ENCODE data around the gene FHIT.

The FHIT gene

DNA sequence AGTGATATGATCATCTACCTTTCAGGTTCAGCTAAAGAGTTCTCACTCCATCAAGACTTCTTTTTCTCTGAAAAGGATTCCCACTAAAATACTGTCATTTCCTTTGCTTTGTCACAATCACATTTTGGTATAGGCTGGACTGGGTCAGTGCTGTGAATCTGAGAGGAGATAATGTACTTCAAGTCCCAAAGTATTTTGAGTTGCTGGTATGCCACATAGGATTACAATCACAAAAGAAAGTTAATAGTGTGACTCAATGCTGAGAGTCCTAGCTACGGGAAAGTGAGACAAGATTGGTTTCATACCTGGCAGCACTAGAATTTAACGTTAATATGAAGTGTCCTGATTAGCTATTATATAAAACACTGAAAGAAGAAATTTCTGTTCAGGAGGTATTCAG lies 1073.5 kb downstream of the FHIT start:
- no peak for DNase-seq

DNA sequence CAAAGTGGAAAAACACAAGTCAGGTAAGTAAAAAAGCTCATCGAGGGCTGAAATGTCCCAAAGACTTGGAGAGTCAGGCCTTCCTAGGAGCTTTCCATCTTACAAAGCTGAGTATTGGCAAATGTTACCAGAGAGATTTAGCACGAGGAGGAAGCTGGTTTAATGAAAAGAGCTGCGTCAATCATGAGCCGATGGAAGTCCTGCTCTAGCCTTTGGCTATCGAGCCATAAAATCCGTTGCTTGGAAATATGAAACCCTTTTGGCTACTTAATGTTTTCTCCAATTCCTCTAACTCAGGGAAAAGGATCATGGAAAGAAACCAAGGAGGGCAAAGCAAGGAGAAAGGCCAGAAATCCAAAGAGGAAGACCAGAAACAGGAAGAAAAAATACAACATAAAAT lies 1074.6 kb downstream of the FHIT start:
- DNase-seq = no peak

DNA sequence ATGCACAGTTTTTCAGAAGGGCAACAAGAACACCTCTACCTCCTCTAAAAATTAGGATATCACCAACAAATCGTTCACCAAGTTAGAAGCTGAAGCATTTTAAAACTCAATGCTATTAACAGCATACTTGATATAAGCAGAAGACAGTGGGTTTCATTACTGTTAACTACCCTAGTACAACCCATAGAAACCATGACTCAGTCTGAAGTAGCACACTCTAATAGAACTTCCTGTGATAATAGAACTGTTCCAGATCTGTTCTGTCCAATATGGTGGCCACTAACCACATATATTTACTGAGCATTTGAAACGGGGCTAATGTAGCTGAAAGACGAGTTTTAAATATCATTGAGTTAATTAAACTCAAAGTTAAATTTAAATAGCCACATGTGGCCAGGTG lies 1075.6 kb downstream of the FHIT start:
- no peak for DNase-seq

DNA sequence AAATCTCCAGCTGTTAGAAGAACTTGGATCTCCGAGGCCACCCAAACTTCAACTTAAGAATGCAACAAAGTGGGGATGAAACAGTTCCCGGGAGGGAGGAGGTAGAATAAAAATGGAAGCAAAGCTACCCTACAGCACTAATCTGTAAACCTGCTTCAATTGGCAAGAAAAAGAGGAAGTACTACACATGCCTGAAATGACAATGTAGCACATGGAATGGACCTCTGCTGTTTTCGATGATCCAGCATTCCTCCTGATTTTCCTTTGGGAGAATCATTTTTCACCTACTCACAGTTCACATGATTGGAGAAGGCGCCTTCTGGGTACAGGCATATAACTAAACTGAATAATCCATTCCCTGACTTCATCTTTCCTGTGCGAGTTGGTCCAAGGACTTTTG lies 1081.5 kb downstream of the FHIT start:
- DNase-seq = no peak

DNA sequence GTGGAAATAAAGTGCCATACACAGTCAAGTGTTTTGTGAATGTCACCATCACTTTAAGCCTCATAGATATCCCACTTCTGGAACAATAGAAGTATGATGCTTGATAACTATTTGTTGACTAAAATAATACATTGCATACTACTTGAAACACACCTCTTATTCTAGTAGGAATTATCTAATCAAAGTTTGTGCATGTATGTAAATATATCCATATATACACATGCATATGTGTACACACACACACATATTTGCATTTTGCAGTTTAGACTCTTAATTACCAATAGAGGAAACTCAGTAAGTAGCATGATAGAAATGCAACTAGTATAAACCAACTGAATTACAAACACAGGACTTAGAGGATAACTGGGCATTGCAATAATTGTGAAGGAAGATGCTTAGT lies 1084.1 kb downstream of the FHIT start:
- DNase-seq = no peak

DNA sequence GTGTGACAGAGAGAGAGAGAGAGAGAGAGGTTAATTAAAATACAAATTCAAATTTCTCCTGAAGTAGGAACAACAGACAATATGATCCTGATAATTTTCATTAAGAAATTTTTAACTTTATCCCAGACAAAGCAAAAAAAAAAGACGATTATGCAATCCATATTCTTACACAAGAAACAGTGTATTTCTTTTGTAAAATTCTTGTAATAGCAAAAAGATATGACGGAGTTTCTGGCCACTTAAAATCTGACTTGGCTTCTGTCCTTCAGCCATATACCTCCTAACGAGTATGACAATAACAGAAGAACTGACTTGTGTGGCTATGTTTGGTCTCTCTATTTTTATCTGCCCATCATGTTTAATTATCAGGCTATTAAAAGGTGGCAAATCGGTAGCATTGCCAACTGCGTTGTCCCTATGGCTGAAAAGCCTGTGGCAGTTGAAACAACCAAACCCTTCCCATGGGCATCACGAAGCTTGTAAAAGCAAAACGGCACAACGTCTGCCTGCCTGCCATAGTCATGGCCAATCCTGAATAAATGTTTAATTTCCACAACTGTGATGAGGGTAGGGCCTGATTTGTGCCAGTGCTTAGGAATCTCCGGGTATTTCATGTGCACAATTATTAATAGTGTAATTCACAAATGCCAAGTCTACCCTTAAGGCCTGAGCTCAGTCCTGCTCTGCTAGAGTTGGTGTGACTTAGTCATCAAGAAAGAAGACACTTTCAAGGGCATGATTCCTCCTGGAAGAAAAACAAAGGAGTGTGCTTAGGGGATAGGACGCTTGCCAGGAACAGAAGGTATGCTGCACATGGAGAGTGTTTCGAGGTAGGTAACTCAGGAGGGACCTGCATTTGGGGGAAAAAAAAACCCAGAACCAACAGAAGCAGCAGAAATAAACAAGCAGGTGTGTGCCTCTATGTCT lies 1090.2 kb downstream of the FHIT start:
- no peak for DNase-seq

DNA sequence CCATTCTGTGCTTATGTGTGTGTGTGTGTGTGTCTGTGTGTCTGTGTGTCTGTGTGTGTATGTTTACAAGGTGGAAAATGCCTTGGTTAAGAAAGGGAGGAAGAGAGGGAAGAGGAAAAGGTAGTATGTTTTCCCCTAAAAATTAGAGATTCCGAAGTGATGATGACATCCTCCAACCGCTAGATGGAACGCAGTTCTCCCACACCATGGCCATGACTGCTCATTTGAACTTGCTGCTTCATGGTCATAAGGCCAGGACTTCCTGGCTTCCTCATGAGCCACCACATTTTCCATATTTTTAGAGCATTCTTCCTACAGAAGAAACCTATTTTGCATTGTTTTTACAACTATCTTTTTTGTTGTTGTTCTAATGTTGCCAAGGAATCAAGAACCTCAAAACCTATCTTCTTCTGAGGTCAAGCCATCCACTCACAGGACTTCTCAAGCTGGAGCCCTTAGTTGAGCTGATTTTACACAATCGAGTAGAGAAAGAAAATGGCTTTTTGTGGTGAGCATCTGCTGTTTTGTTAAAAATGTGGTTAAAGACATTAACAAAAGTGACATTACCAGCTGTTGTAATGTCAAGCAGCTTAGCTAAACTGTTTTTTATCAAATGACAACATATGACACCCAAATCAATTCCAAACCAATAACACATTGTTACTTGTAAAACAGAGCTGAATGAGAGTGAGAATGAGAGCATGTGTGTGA lies 1091.0 kb downstream of the FHIT start:
- DNase-seq = no peak

DNA sequence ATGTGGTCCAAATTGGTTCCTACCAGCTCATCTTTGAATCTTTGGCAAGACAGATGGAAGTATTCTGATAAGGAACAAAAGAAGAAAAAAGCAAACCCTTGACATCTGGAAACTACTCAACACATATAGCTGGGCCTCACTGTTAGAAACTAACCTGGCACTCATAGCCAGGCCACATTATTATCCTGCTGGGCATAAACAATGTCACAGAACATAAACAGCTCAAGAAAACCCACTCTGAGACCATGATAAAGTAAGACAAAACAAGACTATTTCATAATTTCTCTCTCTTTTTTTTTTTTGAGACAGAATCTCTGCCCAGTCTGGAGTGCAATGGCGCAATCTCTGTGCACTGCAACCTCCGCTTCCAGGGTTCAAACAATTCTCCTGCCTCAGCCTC lies 1093.2 kb downstream of the FHIT start:
- no peak for DNase-seq

DNA sequence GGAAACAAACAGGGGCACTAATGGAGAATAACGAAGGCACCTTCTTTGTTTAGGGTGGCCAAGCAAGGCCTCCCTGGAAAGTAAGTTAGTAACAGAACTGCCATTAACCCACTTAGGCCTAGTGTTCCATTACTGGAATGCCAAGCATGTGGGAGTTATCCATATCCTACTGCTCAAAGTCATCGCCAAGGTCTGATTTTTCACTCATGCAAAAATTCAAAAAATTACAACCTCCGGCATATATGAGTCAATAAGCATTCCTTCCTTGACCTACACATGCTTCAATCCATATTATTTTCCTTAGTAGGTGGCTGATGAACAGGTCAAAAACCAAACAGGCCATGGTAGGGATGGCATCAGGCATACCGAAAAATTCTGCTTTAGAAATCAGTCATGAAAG lies 1097.2 kb downstream of the FHIT start:
- DNase-seq = no peak

DNA sequence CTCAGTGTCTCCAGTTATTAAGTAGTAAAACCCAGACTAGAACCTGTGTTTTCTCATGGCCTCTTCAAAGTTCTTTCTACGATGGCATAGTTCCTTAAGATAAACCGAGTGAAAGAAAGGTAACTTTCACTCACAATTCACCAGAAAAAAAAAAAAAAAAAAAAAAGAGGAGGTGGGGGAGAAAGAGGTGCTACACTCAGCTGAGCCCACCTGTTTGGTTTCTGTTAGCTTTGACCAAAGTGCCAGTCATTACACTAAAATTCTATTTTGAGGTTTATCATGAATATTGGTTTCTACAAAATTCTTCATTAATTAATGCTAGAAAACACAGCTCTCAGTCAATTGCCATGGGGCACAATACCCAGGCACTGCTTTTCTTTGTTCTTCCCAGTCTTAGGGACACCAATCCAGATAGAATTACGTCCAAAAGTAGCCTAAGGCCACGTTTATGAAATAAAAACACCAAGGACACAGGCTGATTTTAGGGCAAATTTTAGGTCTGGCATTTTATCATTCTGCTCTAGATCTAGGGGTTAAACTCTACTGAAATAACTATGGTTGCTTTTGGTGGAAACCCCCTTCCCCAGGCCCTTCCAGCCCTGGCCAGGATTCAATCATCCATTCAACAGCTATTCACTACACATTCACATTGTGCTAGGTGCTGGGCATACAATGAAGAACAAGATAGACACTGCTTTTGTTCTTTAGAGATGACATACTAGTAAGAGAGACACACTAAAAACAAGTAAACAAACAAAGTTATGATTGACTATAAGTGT lies 1097.8 kb downstream of the FHIT start:
- no peak for DNase-seq

DNA sequence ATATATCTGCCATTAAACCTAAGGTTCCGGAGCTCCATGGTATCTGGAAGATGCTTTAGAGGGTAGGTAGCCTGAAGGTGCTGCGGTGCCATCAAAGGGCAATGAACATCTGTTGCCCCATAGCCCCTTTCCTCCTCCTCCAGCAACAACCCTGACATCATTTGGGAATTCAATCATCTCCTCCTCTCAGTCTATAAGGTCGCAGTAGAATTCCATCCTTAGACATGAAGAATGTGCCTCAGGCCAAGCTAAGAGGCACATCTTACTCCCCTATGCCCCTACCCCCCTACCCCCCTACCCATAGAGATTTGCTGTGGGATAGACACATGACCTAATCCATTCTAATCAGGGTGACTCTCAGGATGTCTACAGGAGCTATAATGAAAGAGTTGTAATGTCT lies 1101.8 kb downstream of the FHIT start:
- no peak for DNase-seq

DNA sequence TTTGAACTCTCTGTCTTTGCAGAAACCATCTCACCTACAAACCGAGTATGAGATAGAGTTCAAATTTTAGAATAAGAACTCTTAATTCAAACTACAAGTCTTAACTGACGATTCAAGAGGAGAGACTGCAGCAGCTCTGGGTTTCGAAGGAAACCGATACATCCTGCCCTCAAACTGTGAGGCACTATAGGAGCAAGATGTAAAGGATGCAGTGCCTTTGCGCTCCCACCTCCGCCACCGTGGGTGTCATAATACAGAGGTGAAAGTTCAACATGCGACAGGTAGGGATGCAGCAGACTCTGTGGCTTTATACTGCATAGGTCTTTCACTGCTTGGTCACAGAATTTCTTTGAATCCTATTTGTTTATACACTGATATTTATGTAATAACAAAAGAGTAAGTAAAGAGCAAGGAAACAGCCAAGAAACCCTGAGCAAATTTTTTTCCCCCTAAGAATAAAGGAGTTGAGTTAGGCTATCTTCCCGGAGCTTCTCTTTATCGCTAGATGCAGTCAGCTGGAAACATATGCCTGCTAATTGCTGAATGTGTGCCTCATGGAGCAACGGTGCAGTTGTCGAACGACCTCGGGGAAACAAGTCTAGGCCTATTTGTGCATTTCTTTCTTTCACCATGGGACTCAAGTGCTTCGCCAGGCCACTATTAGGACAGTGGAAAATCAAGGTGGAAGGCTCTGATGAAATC lies 1103.9 kb downstream of the FHIT start:
- no peak for DNase-seq

DNA sequence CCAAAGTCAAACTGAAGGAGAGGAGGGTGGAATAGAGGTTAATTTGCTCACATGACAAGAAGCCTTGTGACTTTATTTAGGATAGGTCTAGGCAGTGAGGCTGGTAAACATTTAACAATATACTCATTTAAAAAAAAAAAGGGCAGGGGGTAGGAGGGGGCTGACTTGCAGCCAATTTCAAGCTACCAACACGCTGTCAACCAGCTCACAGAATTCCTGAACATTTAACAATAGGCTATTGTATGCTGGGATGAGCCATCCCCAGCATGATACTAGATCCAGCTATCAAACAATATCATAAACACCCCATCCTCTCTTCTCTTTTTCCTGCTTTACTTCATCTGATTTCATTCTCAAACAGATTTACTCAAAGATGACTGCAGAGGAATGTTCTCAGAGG lies 1105.1 kb downstream of the FHIT start:
- DNase-seq = no peak

DNA sequence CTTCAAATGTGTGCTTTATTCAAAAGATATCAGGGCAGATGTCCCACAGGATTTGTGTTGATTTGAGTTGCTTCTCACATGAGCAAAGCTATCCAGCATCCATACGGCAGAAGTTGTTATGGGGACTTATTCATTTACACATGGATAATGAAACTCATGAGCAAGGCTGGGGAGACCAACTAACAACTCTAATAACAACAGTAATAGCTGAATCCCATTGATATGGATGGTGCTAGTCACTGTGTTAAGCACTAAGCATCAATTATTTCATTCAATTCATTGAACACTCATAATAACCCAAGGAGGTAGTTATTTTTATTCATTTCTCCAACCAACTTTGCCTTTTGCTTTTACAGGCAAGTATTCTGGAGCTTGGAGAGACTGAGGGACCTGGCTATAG lies 1107.2 kb downstream of the FHIT start:
- no peak for DNase-seq

DNA sequence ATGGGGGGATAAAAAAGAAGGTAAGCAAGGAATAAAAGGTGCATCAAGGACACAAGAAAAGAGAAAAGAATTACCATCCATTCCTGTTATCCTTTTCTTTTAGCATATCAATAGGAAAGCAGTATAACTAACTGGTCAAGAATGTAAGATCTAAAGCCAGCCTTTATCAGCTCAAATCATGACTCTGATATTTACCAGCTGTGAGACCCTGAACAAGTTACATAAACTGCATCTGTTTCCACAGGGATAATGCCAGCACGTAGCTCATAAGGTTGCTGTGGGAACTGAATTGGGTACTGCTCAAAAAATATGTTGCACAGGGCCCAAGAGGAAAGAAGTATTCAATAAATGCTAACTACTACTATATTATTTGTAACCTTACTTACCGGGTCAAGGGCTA lies 1109.2 kb downstream of the FHIT start:
- DNase-seq = no peak

DNA sequence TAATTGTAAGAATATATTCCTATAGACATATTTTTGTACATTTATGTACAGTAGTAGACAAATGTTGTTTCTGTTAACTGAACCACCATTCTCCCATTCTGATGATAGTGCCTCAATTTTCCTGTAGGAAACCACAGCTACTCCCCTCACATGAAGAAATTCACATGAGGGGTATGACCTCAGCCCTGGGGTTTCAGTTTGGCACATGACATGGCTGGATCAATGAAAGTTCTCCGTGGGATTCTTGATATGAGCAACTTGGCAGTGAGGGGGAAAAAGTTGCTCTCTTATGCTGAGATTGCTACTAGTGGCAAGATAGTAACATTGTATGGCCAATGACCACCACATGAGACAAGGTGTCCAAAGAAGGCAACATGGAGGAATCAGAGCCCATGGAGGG lies 1111.1 kb downstream of the FHIT start:
- no peak for DNase-seq

DNA sequence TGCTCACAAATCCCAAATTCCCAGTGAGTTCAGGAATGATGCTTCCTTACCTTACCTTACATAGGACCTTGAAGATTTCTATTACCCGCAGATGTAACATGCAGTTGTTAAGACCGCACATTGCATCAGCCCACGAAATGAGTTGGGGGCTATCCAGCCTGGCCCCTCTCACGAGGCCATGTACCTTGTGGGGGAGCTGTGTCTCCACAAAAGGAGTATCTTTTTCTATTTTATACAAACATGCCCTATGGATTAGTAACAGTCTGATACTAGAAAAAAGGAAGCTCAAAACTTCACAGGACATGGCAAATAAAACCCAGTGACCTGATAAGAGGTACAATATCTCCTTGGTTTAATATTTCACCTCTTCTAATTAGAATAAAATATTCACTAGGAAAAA lies 1114.7 kb downstream of the FHIT start:
- no peak for DNase-seq

DNA sequence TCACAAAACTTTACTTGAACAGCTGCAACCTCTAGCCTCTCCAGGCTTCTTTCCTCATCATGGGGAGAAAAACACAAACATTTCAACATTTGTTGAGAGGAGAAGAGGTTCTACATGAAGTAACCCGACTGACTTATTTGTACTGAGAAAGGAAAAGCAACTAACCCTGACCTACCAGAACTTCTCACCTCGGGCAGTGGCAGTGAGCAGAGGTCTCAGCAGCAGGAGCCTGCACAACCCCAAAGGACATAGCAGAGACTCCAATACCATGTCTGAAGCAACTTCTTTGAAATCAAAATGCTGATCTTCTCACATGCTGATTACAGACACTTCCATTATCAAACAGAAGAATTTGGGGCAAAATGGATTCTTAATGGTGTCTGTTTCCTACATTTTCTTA lies 1115.8 kb downstream of the FHIT start:
- no peak for DNase-seq

DNA sequence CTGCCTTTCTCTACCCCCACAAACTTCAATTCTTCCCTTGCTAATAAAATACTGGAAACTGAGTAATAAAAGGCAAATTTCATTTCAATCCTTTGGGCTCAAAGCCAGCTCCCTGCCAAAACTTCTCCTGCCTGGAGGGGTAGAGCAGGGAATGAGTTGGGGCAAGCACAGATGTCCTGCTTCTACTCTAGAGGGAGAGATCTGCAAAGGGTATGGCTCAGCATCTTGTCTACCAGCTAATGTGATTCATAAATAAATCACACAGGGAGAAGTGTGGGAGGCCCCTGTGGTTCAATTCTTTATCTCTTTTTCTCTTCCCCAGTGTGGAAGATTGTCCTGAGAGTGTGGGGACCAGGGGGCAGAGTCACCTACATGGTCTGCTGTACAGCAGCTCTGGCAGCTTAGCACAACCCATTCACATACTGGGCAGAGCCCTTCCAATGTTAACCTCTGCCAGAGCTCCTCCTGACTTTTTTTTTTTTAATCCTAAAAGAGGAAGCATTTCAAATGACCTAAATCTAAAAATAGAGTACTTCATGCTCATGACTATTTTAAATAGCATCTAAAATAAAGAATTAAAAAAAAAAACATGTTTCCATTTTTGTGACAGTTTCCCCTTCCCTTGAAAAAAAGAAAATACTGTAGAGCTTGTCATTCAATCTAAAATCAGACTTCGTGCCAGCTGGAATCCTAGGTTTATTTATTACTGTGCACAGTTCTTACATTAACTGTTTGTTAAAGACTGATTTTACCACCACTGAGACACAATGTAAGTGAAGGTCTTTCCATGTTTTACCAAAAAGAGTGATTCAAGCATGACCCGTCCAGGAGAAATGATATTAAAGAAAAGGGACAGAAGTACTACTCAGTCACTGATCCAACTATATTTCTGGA lies 1117.7 kb downstream of the FHIT start:
- DNase-seq = no peak

DNA sequence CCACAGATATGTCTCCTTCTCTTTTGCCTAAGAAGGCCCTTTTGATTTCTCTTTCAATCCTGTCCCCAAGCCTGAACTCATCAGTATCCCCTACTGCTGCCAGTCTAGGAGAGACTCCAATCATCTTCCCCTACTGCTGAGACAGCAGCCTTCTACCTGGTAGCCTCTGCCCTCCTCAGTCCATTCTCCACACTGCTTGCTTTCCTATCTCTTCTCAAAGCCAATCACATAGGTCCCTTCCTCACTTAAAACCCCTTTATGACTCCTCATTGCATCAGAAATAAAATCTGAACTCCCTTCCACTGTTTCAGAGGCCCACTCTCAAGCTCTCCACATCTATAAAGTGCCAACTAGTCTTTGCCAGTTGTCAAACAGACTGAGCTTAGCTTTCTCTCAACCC lies 1119.6 kb downstream of the FHIT start:
- DNase-seq = no peak

DNA sequence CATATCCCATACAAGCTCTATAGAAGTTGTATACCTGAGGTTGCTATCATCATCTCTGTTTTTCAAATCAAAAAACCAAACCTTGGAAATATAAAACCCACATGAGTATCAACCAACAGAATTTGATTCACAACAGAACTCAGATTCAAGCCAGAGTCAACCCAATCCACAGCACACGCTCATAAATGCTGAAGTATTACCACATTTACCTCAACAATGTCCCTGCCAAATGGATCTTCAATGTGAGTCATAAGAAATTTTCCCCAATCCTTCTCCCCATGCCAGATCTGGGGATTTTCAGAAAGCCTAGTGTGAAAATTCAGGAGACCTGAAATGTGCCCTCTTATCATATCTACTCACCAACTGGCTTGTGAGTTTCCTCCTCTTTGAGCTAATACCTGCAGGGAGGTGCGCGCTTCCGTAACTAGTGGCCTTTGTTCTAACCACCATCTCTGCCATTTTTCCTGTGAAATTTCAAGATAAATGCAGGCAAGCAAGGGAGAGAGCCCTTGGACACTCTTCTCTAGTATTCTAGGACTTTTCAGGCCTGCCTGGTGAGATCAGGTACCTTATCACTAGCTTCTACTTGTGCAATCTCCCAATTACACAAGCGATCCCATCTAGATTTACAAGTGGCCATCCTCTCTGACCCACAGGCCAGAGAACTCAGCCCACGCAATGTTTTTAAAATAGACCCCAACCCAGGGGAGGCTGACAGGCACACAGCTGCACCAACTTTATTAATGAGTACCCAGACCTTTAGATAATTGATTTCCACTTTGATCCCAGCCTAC lies 1124.5 kb downstream of the FHIT start:
- DNase-seq = no peak

All from activated CD4-positive, alpha-beta T cell treated with anti-CD3 and anti-CD28 coated beads, Interleukin-2, amount 50 U/mL, for 1 hour (primary cell).